Measurements from ENCODE around the gene CDH16.
"Not testable (repeated sequence)": the region's sequence is repeated elsewhere in the genome, so short reads cannot be mapped to it uniquely, and the experiment has no call there.

CDH16 gene

GRCh38 chr16:66918803-66919568, at the start of gene CDH16:
CDH16 (minus strand) TSS chr16:66918885; CDS start chr16:66918065, 820 bp downstream.
- DNase-seq, result no peak

- no peak for DNase-seq
Measured at GRCh38 chr16:66964049-66964448, 45.4 kb upstream of the CDH16 start.

- peak; percentile 56 for DNase-seq
Measured at GRCh38 chr16:66961914-66962313, 43.2 kb upstream of the CDH16 start.

GRCh38 chr16:66961065-66961744, 42.5 kb upstream of the CDH16 start, which contains the start of gene CES3:
CES3 (plus strand) TSS chr16:66961266; CDS start chr16:66961308, 42 bp downstream.
- no peak for DNase-seq

GRCh38 chr16:66960270-66960669, 41.6 kb upstream of the CDH16 start:
- DNase-seq, result no peak

- no peak for DNase-seq
Measured at GRCh38 chr16:66959704-66960161, 41.0 kb upstream of the CDH16 start.

GRCh38 chr16:66958857-66959703, 40.4 kb upstream of the CDH16 start:
- DNase-seq, result no peak

GRCh38 chr16:66956154-66956457, 37.4 kb upstream of the CDH16 start:
- not testable (repeated sequence) for DNase-seq

GRCh38 chr16:66955363-66956153, 36.9 kb upstream of the CDH16 start:
- DNase-seq, result not testable (repeated sequence)

- no peak for DNase-seq
Measured at GRCh38 chr16:66954097-66954659, 35.5 kb upstream of the CDH16 start.

- no peak for DNase-seq
Measured at GRCh38 chr16:66953462-66954096, 34.9 kb upstream of the CDH16 start.

- no peak for DNase-seq
Measured at GRCh38 chr16:66952430-66953110, 33.9 kb upstream of the CDH16 start.

- no peak for DNase-seq
Measured at GRCh38 chr16:66950971-66951790, 32.5 kb upstream of the CDH16 start.

GRCh38 chr16:66950437-66950836, 31.8 kb upstream of the CDH16 start:
- no peak for DNase-seq

- no peak for DNase-seq
Measured at GRCh38 chr16:66949472-66949871, 30.8 kb upstream of the CDH16 start.

GRCh38 chr16:66948837-66949225, 30.1 kb upstream of the CDH16 start:
- DNase-seq, result no peak

GRCh38 chr16:66948134-66948836, 29.6 kb upstream of the CDH16 start:
- DNase-seq, result no peak

- peak; percentile 24 for DNase-seq
Measured at GRCh38 chr16:66947302-66948065, 28.8 kb upstream of the CDH16 start.

GRCh38 chr16:66946974-66947301, 28.3 kb upstream of the CDH16 start:
- DNase-seq, result no peak

Measured in NCI-H2029 treated with DMSO at 0.1 percent for 48 hours (cell line).